Trophoblast cell (in vitro differentiated cells and primary cell): ENCODE results near the gene RASA3.

ENCODE experiments used
- DNase-seq, 2 donors: peaks; one replicate each; pipeline ENCODE4 v3.0.0-alpha.2; 2016
- H2AFZ ChIP-seq: 2 replicates; pipeline ENCODE4 v1.6.1; 2013; ENCODE audit warnings: low read length, moderate library complexity, mild to moderate bottlenecking; ENCODE audit not compliant: insufficient read depth, poor library complexity
- H2AK5ac ChIP-seq: 2 replicates; pipeline ENCODE4 v1.6.1; 2013; ENCODE audit warnings: mild to moderate bottlenecking, low read length
- H2BK120ac ChIP-seq: 2 replicates; pipeline ENCODE4 v1.6.1; 2013; ENCODE audit warnings: low read length, mild to moderate bottlenecking, moderate library complexity; ENCODE audit not compliant: insufficient read depth, poor library complexity
- H2BK12ac ChIP-seq: 2 replicates; pipeline ENCODE4 v1.6.1; 2013; ENCODE audit warnings: mild to moderate bottlenecking, low read length, moderate library complexity
- H2BK5ac ChIP-seq: 2 replicates; pipeline ENCODE4 v1.6.1; 2013; ENCODE audit warnings: low read length, low read depth, moderate library complexity, mild to moderate bottlenecking; ENCODE audit not compliant: poor library complexity
- H3K14ac ChIP-seq: 2 replicates; pipeline ENCODE4 v1.6.1; 2013; ENCODE audit warnings: mild to moderate bottlenecking, low read length
- H3K18ac ChIP-seq: 2 replicates; pipeline ENCODE4 v1.6.1; 2013; ENCODE audit warnings: mild to moderate bottlenecking, low read length
- H3K23ac ChIP-seq: 2 replicates; pipeline ENCODE4 v1.6.1; 2013; ENCODE audit warnings: low read length
- H3K27ac ChIP-seq: 2 replicates; pipeline ENCODE4 v1.5.1; 2013; ENCODE audit warnings: low read depth, mild to moderate bottlenecking, inconsistent platforms, low read length, moderate library complexity
- H3K27me3 ChIP-seq: 2 replicates; pipeline ENCODE4 v1.6.1; 2013; ENCODE audit warnings: inconsistent platforms, mild to moderate bottlenecking, low read length, moderate library complexity; ENCODE audit not compliant: insufficient read depth
- H3K36me3 ChIP-seq, 2 experiments: 1 replicate in 1 of 2; 2 replicates in 1 of 2; pipeline ENCODE4 v1.6.1; 2013; ENCODE audit warnings: low read length in 2 of 2, mild to moderate bottlenecking in 2 of 2, moderate library complexity in 1 of 2; ENCODE audit not compliant: insufficient read depth in 2 of 2, control insufficient read depth in 1 of 2
- H3K4ac ChIP-seq: 2 replicates; pipeline ENCODE4 v1.6.1; 2013; ENCODE audit warnings: low read depth, mild to moderate bottlenecking, low read length, moderate library complexity
- H3K4me1 ChIP-seq, 2 experiments: 1 replicate in 1 of 2; 2 replicates in 1 of 2; pipeline ENCODE4 v1.6.1; 2013; ENCODE audit warnings: low read length in 2 of 2, mild to moderate bottlenecking in 2 of 2, moderate library complexity in 1 of 2; ENCODE audit not compliant: insufficient read depth in 2 of 2, control insufficient read depth in 1 of 2
- H3K4me2 ChIP-seq: 2 replicates; pipeline ENCODE4 v1.6.1; 2013; ENCODE audit warnings: inconsistent platforms, mild to moderate bottlenecking, low read length, moderate library complexity
- H3K4me3 ChIP-seq: 2 replicates; pipeline ENCODE4 v1.5.1; 2013; ENCODE audit warnings: mild to moderate bottlenecking, low read depth, low read length, inconsistent platforms
- H3K79me1 ChIP-seq: one replicate; pipeline ENCODE4 v1.6.1; 2013; ENCODE audit warnings: low read length
- H3K79me2 ChIP-seq: 2 replicates; pipeline ENCODE4 v1.6.1; 2013; ENCODE audit warnings: low read length, mild to moderate bottlenecking; ENCODE audit not compliant: control insufficient read depth, insufficient read depth, poor library complexity
- H3K9ac ChIP-seq: 2 replicates; pipeline ENCODE4 v1.6.1; 2013; ENCODE audit warnings: mild to moderate bottlenecking, low read length
- H3K9me3 ChIP-seq: 2 replicates; pipeline ENCODE4 v1.6.1; 2013; ENCODE audit warnings: low read depth, mild to moderate bottlenecking, control low read depth, inconsistent platforms, low read length; ENCODE audit not compliant: insufficient read depth
- H4K12ac ChIP-seq: 2 replicates; pipeline ENCODE4 v1.6.1; 2013; ENCODE audit warnings: low read depth, mild to moderate bottlenecking, low read length, moderate library complexity
- H4K8ac ChIP-seq: 2 replicates; pipeline ENCODE4 v1.6.1; 2013; ENCODE audit warnings: low read depth, mild to moderate bottlenecking, low read length, moderate library complexity
- H4K91ac ChIP-seq: one replicate; pipeline ENCODE4 v1.6.1; 2013; ENCODE audit warnings: low read depth, mild to moderate bottlenecking, low read length, moderate library complexity
- WGBS: extraction: QIAGEN DNeasy Blood & Tissue Kit; methylation state at CpG from one replicate; pipeline ENCODE4 v1.1.7; 2013; ENCODE audit warnings: missing lambda C conversion rate; ENCODE audit not compliant: insufficient read length, insufficient coverage; ENCODE audit errors: extremely low coverage; 5-methylcytosine and 5-hydroxymethylcytosine counted together

RASA3 gene

DNA sequence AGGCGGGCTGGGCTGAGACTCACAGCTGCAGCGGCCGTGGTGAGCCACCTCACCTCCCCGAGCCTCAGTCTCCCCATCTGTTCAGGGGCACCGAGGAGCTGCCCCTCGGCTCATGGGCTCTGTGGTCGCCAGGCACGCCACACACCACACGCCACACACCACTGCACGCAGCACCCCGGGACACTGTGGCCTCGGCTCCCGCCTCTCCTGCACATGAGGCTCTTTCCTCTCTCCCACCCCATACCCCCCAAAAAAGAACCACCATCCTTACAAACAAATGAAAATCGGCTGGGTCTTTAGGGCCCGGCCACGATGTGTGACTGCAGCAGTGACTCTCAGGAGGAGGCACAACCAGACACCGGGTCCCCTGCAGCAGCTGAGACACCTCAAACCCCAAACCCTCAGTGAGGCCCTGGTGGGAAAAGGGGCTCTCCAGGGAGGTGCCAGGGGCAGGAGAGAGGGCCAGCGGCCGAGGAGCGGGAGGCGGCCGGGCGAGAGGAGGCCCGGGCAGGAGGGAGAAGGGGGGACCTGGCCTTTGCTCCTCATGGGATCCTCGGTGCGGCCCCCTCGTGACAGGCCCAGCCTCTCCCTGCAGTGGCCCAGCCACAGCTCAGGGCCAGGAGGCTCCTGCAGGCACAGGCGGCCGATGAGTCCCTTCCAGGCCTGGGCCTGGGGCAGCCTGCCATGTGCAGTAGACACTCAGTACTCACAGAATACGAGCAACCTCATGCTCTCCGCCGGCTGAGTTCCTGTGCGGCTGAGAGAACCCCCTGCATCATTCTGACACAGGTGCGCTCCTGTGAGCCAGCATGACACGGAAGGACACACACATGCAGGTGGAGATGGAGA is 66.3 kb downstream of the RASA3 start:
- Histone ChIP-seq H2BK12ac (peak overlapping the region; percentile 94), H3K4me3 (no peak overlapping the region), H3K9me3 (peaks cover 4% of the 10 kb centered on the region), H4K12ac (peak overlapping the region; percentile 10), H3K79me2 (peaks cover 10% of the 10 kb centered on the region), H3K27ac (peak overlapping the region; percentile 99), H2AFZ (peak overlapping the region; percentile 56), H2BK5ac (peak overlapping the region; percentile 93), H3K9ac (no peak overlapping the region), H3K4ac (peak overlapping the region; percentile 31), H2AK5ac (peak overlapping the region; percentile 89), H3K4me2 (no peak overlapping the region), H3K14ac (peak overlapping the region; percentile 96), H3K18ac (peak overlapping the region; percentile 92), H3K79me1 (peaks cover 39% of the 10 kb centered on the region), H4K8ac (peak overlapping the region; percentile 50), H3K36me3 (peaks cover 0 to 3% of the 10 kb centered on the region in 2 experiments), H2BK120ac (peak overlapping the region; percentile 98), H3K23ac (no peak overlapping the region), H4K91ac (peak overlapping the region; percentile 96), H3K4me1 (peaks cover 23 to 28% of the 10 kb centered on the region in 2 experiments), H3K27me3 (no peaks in the 10 kb centered on the region)
- no CpG with 5 or more reads among the region's 35 CpGs for WGBS
- no peak for DNase-seq

DNA sequence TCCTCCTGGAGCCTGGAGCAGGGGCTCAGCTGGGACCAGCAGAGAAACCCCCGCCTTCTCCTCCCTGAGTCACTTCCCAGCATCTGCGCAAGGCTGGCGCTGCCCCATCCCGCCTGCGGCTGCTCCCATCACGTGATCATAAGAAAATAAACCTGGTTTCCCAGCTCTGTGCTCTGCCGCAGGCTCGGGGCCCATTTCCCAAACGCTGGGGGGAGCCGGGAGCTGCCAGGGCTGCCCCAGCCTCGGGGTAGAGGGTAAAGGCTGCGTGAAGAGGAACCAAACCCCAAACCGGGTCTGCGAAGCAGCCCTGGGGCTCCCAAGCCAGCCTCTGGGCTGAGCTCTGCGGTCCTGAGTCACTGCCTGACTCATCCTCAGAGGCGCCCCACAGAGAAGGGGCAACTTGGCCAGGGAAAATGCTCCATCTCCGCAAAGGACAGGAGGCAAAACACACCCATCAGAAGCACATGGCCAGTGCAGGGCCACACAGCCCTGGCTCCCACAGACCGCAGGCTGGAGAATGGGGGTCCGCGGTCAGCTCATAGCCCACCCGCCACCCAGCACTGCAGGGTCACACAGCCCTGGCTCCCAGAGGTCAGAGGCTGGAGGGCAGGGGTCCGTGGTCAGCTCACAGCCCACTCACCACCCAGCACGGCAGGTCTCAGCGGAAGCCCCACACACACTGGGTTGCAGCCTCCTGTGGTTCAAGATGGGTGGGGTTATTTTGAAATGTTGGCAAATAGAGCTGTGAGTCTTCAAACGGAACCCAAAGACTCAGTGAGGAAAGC is 67.1 kb downstream of the RASA3 start:
- H3K23ac ChIP-seq = no peak overlapping the region
- peaks cover 0 to 3% of the 10 kb centered on the region in 2 experiments for H3K36me3 ChIP-seq
- peaks cover 12% of the 10 kb centered on the region for H3K79me2 ChIP-seq
- H3K9ac ChIP-seq = no peak overlapping the region
- H3K27ac ChIP-seq = peak overlapping the region; percentile 99
- peak overlapping the region; percentile 94 for H2BK12ac ChIP-seq
- H4K12ac ChIP-seq = peak overlapping the region; percentile 56
- no peaks in the 10 kb centered on the region for H3K27me3 ChIP-seq
- DNase-seq = peak; percentile 69 to 74
- H3K4me1 ChIP-seq = peaks cover 23 to 28% of the 10 kb centered on the region in 2 experiments
- peak overlapping the region; percentile 92 for H3K18ac ChIP-seq
- peak overlapping the region; percentile 93 for H2BK5ac ChIP-seq
- no CpG with 5 or more reads among the region's 25 CpGs for WGBS
- peak overlapping the region; percentile 12 for H2AFZ ChIP-seq
- H3K4me3 ChIP-seq = no peak overlapping the region
- peaks cover 41% of the 10 kb centered on the region for H3K79me1 ChIP-seq
- peak overlapping the region; percentile 35 for H3K4me2 ChIP-seq
- peak overlapping the region; percentile 96 for H3K14ac ChIP-seq
- peak overlapping the region; percentile 77 for H3K4ac ChIP-seq
- H2AK5ac ChIP-seq = peak overlapping the region; percentile 89
- H2BK120ac ChIP-seq = peak overlapping the region; percentile 98
- H4K91ac ChIP-seq = peak overlapping the region; percentile 96
- H3K9me3 ChIP-seq = peaks cover 4% of the 10 kb centered on the region
- H4K8ac ChIP-seq = peak overlapping the region; percentile 83

- Histone ChIP-seq H3K27me3 (no peaks in the 10 kb centered on the region), H3K79me2 (peaks cover 12% of the 10 kb centered on the region), H3K14ac (peak overlapping the region; percentile 94), H3K9me3 (peaks cover 4% of the 10 kb centered on the region), H3K9ac (peak overlapping the region; percentile 68), H3K4me1 (peaks cover 23 to 28% of the 10 kb centered on the region in 2 experiments), H4K91ac (peak overlapping the region; percentile 96), H4K8ac (peak overlapping the region; percentile 80), H2BK5ac (peak overlapping the region; percentile 89), H3K4me2 (peak overlapping the region; percentile 35), H2BK120ac (peak overlapping the region; percentile 98), H3K27ac (peak overlapping the region; percentile 99), H3K36me3 (peaks cover 0 to 3% of the 10 kb centered on the region in 2 experiments), H2AFZ (peak overlapping the region; percentile 64), H3K23ac (no peak overlapping the region), H3K79me1 (peaks cover 41% of the 10 kb centered on the region), H2BK12ac (peak overlapping the region; percentile 95), H4K12ac (peak overlapping the region; percentile 76), H3K4me3 (peak overlapping the region; percentile 30), H3K4ac (peak overlapping the region; percentile 93), H3K18ac (peak overlapping the region; percentile 97), H2AK5ac (peak overlapping the region; percentile 99)
- DNase-seq = peak; percentile 33 to 57
- no CpG with 5 or more reads among the region's 20 CpGs for WGBS
Measured at GRCh38 chr13:114064450-114065140, 67.8 kb downstream of the RASA3 start.
